Nephron (organoid): ENCODE results near the gene PPARG.

Experiments used
- H3K27ac Mint-ChIP-seq, 3 experiments: 2 replicates each; pipeline ENCODE4 v1.8.0; 2020; ENCODE audit warnings: mixed read lengths in 3 of 3, mild to moderate bottlenecking in 2 of 3, moderate library complexity in 1 of 3
- H3K27me3 Mint-ChIP-seq: 2 replicates; pipeline ENCODE4 v1.8.0; 2021; ENCODE audit warnings: low read depth, mild to moderate bottlenecking, moderate library complexity, mixed read lengths
- H3K36me3 Mint-ChIP-seq: 2 replicates; pipeline ENCODE4 v1.8.0; 2020; ENCODE audit warnings: low read depth, mixed read lengths
- H3K4me1 Mint-ChIP-seq: 2 replicates; pipeline ENCODE4 v1.8.0; 2020; ENCODE audit warnings: mixed read lengths
- H3K4me3 Mint-ChIP-seq, 3 experiments: 2 replicates each; pipeline ENCODE4 v1.8.0; 2020; ENCODE audit warnings: mild to moderate bottlenecking in 3 of 3, mixed read lengths in 3 of 3, moderate library complexity in 2 of 3
- H3K9me3 Mint-ChIP-seq: 2 replicates; pipeline ENCODE4 v1.8.0; 2020; ENCODE audit warnings: mixed read lengths
- CTCF ChIP-seq, 3 experiments: fragments of 200-600 bp; sonication (generic); IDR thresholded peaks; one replicate each; pipeline ENCODE4 v1.5.0; 2021; ENCODE audit warnings: antibody characterized with exemption in 3 of 3; ENCODE audit not compliant: unreplicated experiment in 3 of 3

PPARG gene

DNA sequence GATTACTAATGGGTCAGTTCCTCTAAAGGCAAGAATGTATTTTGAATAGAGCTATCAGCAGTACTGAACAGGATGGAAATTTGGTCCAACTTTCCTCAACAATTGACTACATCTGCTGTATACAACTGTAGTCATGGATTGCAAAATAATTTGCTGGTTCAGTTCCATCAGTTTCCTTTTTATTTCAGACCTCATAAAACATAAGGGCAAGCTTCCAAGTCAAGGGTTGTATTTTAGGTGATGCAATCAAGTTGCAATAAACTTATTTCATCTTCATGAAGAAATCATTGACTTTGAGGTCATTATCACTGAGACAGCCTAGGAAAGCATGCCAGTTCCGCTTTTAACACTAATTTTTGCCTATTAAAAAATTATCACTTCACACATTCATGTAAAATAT, 105.0 kb downstream of the PPARG start:
- peaks cover 19% of the 10 kb centered on the region for H3K4me1 Mint-ChIP-seq
- no peak for TF ChIP-seq CTCF (IDR thresholded peaks at IDR 0.05; ENCODE audit: unreplicated experiment in 3 of 3)
- H3K4me3 Mint-ChIP-seq: no peak overlapping the region
- H3K9me3 Mint-ChIP-seq: no peaks in the 10 kb centered on the region
- H3K36me3 Mint-ChIP-seq: peaks cover 5% of the 10 kb centered on the region
- no peak overlapping the region for H3K27ac Mint-ChIP-seq
- peaks cover 56% of the 10 kb centered on the region for H3K27me3 Mint-ChIP-seq

DNA sequence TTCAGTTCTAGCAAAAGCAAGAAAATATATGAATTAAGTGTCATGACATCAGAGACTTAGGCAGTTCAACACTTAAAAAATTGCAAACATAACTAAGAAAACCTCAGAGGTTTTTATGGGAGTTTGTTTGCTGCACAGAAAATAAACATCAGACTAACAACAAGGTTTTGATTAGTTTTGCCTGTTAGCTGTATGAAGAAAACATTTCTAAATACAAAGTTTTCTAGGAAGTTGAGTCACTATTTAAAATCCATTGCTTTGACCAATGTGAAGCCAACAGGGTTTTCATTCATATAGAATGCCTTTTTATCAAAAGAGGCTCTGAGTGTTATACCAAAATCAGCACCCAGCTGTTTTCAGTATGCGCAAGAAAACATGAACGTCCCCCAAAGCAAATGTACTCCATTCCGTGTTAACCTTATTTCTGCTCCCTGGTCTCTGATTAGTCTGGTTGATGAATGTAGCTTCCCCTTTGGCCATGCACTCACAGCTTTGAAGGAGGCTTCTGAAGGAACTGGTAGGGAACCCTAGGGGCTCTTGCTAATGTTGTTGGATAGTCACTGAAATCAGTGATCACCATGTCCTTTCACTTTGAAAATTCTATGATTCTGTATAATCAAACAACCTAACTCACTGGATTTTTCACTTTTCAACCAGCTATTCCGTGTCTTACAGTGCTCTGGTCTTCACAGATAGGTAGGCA, 105.8 kb downstream of the PPARG start:
- Mint-ChIP-seq H3K36me3 (no peaks in the 10 kb centered on the region), H3K27me3 (peaks cover 53% of the 10 kb centered on the region), H3K4me1 (peaks cover 19% of the 10 kb centered on the region), H3K27ac (no peak overlapping the region), H3K4me3 (no peak overlapping the region), H3K9me3 (no peaks in the 10 kb centered on the region)
- TF ChIP-seq CTCF (IDR thresholded peaks at IDR 0.05; ENCODE audit: unreplicated experiment in 3 of 3): no peak

DNA sequence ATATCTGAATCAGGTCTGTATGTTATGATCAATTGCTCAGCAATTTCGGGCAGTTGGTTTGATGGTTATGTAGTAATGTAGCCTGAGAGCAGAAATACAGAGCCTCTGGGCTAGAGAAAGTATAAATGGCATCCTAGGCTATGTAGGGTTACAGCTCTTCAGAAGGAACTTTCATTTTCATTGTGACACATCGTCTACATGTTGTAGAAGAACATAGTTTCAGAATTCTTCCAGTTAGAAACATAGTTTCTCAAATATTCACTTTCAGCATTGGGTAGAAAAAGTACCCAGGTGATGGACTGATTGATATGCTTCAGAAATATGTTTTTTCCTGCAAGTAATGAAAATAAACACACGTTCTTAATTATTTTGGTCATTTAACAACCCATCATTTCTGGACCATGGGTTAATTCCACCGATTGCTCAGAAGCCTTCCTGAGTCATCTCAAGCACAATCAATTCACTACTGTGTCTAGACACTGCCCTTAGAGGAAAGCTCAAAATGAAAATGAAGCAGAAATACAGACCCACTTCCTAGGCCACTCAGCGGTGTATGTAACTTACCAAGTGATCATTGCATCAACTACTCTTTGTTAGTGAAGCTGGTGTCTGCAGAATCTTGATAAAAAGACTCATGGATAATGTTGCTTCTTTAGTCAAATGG, 106.6 kb downstream of the PPARG start:
- H3K4me1 Mint-ChIP-seq: peaks cover 19% of the 10 kb centered on the region
- H3K9me3 Mint-ChIP-seq: no peaks in the 10 kb centered on the region
- no peaks in the 10 kb centered on the region for H3K36me3 Mint-ChIP-seq
- H3K4me3 Mint-ChIP-seq: no peak overlapping the region
- peaks cover 52% of the 10 kb centered on the region for H3K27me3 Mint-ChIP-seq
- no peak for TF ChIP-seq CTCF (IDR thresholded peaks at IDR 0.05; ENCODE audit: unreplicated experiment in 3 of 3)
- H3K27ac Mint-ChIP-seq: no peak overlapping the region

- no peak for TF ChIP-seq CTCF (IDR thresholded peaks at IDR 0.05; ENCODE audit: unreplicated experiment in 3 of 3)
- no peak overlapping the region for H3K27ac Mint-ChIP-seq
- H3K4me3 Mint-ChIP-seq: no peak overlapping the region
- H3K4me1 Mint-ChIP-seq: peaks cover 15% of the 10 kb centered on the region
- no peaks in the 10 kb centered on the region for H3K9me3 Mint-ChIP-seq
- no peaks in the 10 kb centered on the region for H3K36me3 Mint-ChIP-seq
- peaks cover 61% of the 10 kb centered on the region for H3K27me3 Mint-ChIP-seq
Measured at GRCh38 chr3:12396471-12396870, 107.6 kb downstream of the PPARG start.

DNA sequence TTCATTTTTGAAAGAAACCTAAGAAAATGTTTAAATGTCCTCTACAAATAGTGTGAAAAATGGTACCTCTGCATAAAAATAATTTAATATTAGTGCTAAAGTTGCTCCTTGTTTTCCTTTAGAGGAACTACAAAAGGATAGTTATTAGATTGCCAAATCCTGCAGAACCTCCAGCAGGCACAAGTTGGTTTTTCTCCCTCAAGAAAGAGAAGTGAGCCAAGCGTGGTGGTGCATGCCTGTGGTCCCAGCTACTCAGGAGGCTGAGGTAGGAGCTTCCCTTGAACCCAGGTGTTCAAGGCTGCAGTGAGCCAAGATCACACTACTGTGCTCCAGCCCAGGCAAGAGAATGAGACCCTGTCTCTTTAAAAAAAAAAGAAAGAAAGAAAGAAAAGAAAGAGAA, 110.4 kb downstream of the PPARG start:
- H3K4me1 Mint-ChIP-seq: no peaks in the 10 kb centered on the region
- peaks cover 2% of the 10 kb centered on the region for H3K9me3 Mint-ChIP-seq
- no peak for TF ChIP-seq CTCF (IDR thresholded peaks at IDR 0.05; ENCODE audit: unreplicated experiment in 3 of 3)
- H3K4me3 Mint-ChIP-seq: no peak overlapping the region
- no peak overlapping the region for H3K27ac Mint-ChIP-seq
- peaks cover 48% of the 10 kb centered on the region for H3K27me3 Mint-ChIP-seq
- no peaks in the 10 kb centered on the region for H3K36me3 Mint-ChIP-seq
